Smooth muscle cell (in vitro differentiated cells): ENCODE measurements around the gene HTR5A. TPM values are rescaled to one million over a fixed set of nuclear protein-coding genes. Genes with fewer than 3 reads are reported as not detected.

Experiments
- DNase-seq: peaks from one replicate; lab custom pipeline; 2025; ENCODE audit not compliant: unreplicated experiment; lab: John Stamatoyannopoulos, UW
- H2AFZ ChIP-seq: fragments of 200-600 bp; sonication (generic); 2 replicates; pipeline ENCODE4 v1.6.0; 2016; ENCODE audit warnings: antibody characterized with exemption, low read depth, mild to moderate bottlenecking
- H3F3A ChIP-seq: fragments of 200-600 bp; sonication (generic); 2 replicates; pipeline ENCODE4 v1.6.0; 2017; ENCODE audit warnings: antibody characterized with exemption, low read depth
- H3K27ac ChIP-seq: fragments of 200-600 bp; sonication (generic); 2 replicates; pipeline ENCODE4 v1.5.1; 2016; ENCODE audit warnings: low read depth, mild to moderate bottlenecking
- H3K27me3 ChIP-seq: fragments of 200-600 bp; sonication (generic); 2 replicates; pipeline ENCODE4 v1.6.1; 2016; ENCODE audit warnings: low read depth, mild to moderate bottlenecking
- H3K36me3 ChIP-seq: fragments of 200-600 bp; sonication (generic); 2 replicates; pipeline ENCODE4 v1.5.1; 2016; ENCODE audit warnings: low read depth
- H3K4me1 ChIP-seq: fragments of 200-600 bp; sonication (generic); 2 replicates; pipeline ENCODE4 v1.5.1; 2016; ENCODE audit warnings: low read depth
- H3K4me2 ChIP-seq: fragments of 200-600 bp; sonication (generic); 2 replicates; pipeline ENCODE4 v1.6.0; 2016; ENCODE audit warnings: mild to moderate bottlenecking
- H3K4me3 ChIP-seq: fragments of 200-600 bp; sonication (generic); 2 replicates; pipeline ENCODE4 v1.5.1; 2016; ENCODE audit warnings: mild to moderate bottlenecking
- H3K79me2 ChIP-seq: fragments of 200-600 bp; sonication (generic); 2 replicates; pipeline ENCODE4 v1.6.0; 2016; ENCODE audit warnings: low read depth, mild to moderate bottlenecking
- H3K9ac ChIP-seq: fragments of 200-600 bp; sonication (generic); 2 replicates; pipeline ENCODE4 v1.6.0; 2016; ENCODE audit warnings: low read depth
- H3K9me3 ChIP-seq: fragments of 200-600 bp; sonication (generic); replicated peaks from 2 replicates; pipeline ENCODE4 v1.5.1; 2016; ENCODE audit warnings: low read depth
- H4K20me1 ChIP-seq: fragments of 200-600 bp; sonication (generic); 2 replicates; pipeline ENCODE4 v1.6.0; 2016; ENCODE audit warnings: low read depth
- WGBS: methylation state at CpG from one replicate; pipeline ENCODE4 v1.1.7; 2016; ENCODE audit warnings: low lambda C conversion rate; 5-methylcytosine and 5-hydroxymethylcytosine counted together
- polyA plus RNA-seq: library from polyadenylated mRNA; unstranded; fragments of >200 nt; fragmentation: Nextera tagmentation; extraction: Ambion mirVana; gene quantifications from 2 replicates; pipeline ENCODE4 v1.2.1, GENCODE V29; 2016
- total RNA-seq: library from RNA; depleted of rRNA; stranded (reverse); fragments of >200 nt; gene quantifications from 2 replicates; pipeline ENCODE4 v1.2.3, GENCODE V29; 2014
- TF ChIP-seq, protein P1 (sequence below): fragments of 200-600 bp; sonication (generic); IDR thresholded peaks from 2 replicates; pipeline ENCODE4 v1.5.1; 2017; ENCODE audit warnings: borderline replicate concordance, mild to moderate bottlenecking, antibody characterized with exemption; ENCODE audit not compliant: insufficient read depth, poor library complexity, severe bottlenecking

HTR5A gene
- total and polyA plus RNA-seq, 2 experiments from 2014 or later: not detected

DNA sequence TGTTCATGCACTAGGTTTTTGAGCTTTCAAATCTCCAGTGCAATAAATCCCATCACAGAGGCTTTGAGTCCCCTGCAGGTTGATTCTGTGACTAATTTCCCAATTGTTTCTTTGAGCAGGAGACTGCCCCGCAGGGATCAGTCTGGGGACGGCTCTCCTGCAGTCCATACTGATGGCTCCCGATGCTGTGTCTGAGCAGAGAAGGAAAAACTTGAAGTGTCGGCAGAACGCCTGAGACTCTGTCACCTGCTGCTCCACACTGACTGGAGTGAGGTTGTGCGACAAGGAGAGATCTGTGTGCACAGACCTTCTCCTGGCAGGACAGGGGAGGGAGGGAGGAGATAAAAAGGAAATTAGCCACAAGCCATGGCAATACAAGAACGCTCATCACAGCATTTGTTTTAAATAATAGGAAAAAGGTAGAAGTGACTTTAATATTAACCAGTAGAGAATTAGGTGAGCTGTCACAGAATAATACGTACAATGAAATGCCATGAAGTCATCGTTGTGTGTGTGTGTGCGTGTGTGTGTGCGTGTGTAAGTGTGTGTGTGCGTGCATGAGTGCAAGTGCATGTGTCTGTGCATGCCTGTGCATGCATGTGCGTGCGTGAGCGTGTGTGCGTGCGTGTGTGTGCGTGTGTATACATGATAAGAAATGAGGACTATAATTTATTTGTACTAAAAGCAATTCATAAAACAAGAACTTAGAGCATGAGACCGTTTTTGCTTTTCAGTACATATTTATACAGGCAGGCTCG is 38.2 kb downstream of the HTR5A start:
- H3K36me3 ChIP-seq: no peaks in the 10 kb centered on the region
- no peaks in the 10 kb centered on the region for H3F3A ChIP-seq
- no peak overlapping the region for H2AFZ ChIP-seq
- peaks cover 8% of the 10 kb centered on the region for H3K27me3 ChIP-seq
- no peak overlapping the region for H3K9ac ChIP-seq
- DNase-seq: no peak
- no peaks in the 10 kb centered on the region for H3K79me2 ChIP-seq
- WGBS: 85% methylated on average over 20 of the region's 20 CpGs
- H4K20me1 ChIP-seq: no peaks in the 10 kb centered on the region
- H3K4me3 ChIP-seq: no peak overlapping the region
- TF ChIP-seq, protein P1, sequence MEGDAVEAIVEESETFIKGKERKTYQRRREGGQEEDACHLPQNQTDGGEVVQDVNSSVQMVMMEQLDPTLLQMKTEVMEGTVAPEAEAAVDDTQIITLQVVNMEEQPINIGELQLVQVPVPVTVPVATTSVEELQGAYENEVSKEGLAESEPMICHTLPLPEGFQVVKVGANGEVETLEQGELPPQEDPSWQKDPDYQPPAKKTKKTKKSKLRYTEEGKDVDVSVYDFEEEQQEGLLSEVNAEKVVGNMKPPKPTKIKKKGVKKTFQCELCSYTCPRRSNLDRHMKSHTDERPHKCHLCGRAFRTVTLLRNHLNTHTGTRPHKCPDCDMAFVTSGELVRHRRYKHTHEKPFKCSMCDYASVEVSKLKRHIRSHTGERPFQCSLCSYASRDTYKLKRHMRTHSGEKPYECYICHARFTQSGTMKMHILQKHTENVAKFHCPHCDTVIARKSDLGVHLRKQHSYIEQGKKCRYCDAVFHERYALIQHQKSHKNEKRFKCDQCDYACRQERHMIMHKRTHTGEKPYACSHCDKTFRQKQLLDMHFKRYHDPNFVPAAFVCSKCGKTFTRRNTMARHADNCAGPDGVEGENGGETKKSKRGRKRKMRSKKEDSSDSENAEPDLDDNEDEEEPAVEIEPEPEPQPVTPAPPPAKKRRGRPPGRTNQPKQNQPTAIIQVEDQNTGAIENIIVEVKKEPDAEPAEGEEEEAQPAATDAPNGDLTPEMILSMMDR: no peak
- no peak overlapping the region for H3K4me2 ChIP-seq
- H3K27ac ChIP-seq: no peak overlapping the region
- peaks cover 15% of the 10 kb centered on the region for H3K4me1 ChIP-seq
- H3K9me3 ChIP-seq: no peaks in the 10 kb centered on the region

DNA sequence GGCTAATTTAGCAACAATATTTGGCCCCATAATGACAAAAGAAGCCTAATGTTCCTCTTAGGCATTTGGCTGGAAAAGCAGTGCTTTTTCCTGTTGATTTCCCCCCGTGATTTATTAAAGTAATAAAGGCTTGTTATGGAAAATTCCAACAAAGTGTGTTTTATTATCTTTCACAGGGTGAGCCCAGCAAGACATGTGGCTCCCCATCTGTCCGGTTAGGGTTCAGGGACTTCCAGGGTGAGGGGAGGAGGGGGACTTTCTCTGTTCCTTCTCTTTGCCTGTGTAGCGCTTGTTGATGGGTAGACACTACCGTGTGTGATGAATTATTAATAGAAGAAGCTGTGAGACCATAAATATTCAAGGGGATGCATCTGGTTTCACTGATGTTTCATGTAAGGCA is 39.0 kb downstream of the HTR5A start:
- no peaks in the 10 kb centered on the region for H3F3A ChIP-seq
- no peak overlapping the region for H3K27ac ChIP-seq
- H4K20me1 ChIP-seq: no peaks in the 10 kb centered on the region
- H3K27me3 ChIP-seq: peaks cover 8% of the 10 kb centered on the region
- no peaks in the 10 kb centered on the region for H3K79me2 ChIP-seq
- H3K4me2 ChIP-seq: no peak overlapping the region
- DNase-seq: no peak
- TF ChIP-seq, protein P1: no peak
- WGBS: 82% methylated on average over 4 of the region's 4 CpGs
- no peaks in the 10 kb centered on the region for H3K36me3 ChIP-seq
- no peak overlapping the region for H2AFZ ChIP-seq
- H3K9ac ChIP-seq: no peak overlapping the region
- no peaks in the 10 kb centered on the region for H3K9me3 ChIP-seq
- no peak overlapping the region for H3K4me3 ChIP-seq
- H3K4me1 ChIP-seq: peaks cover 15% of the 10 kb centered on the region

DNA sequence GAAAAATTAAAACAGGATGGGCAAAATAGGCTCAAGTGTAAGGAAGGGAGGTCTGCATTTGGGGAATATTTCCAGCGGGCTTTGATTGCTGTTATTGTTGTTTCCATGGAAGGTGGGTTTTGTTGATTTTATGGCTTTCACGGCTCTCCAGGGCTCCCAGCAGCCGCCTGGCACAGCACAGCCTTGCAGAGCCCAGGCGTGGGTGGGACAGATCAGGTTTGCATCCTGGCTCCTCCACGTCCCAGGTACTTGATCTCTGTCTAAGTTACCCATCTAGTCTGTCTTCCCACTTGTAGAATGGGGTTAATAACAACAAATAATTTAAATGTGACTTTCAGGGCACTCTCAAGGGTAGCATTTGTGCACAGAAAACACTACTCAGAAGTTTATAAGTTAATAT is 45.2 kb downstream of the HTR5A start:
- no peak overlapping the region for H3K9ac ChIP-seq
- 80% methylated on average over 5 of the region's 5 CpGs for WGBS
- no peak overlapping the region for H3K27ac ChIP-seq
- no peaks in the 10 kb centered on the region for H4K20me1 ChIP-seq
- no peaks in the 10 kb centered on the region for H3K9me3 ChIP-seq
- H3K79me2 ChIP-seq: no peaks in the 10 kb centered on the region
- H2AFZ ChIP-seq: no peak overlapping the region
- H3F3A ChIP-seq: no peaks in the 10 kb centered on the region
- no peaks in the 10 kb centered on the region for H3K36me3 ChIP-seq
- peaks cover 4% of the 10 kb centered on the region for H3K27me3 ChIP-seq
- no peak for DNase-seq
- TF ChIP-seq, protein P1: no peak
- H3K4me1 ChIP-seq: no peaks in the 10 kb centered on the region
- H3K4me3 ChIP-seq: no peak overlapping the region
- H3K4me2 ChIP-seq: no peak overlapping the region
